Astrocyte (in vitro differentiated cells and primary cell): Measurements from ENCODE around the gene MRTFA. TPM values are rescaled to one million over a fixed set of nuclear protein-coding genes. Genes with fewer than 3 reads are reported as not detected.

ENCODE experiments used
- DNase-seq: peaks from one replicate; pipeline ENCODE4 v3.0.0-alpha.2; 2010; ENCODE audit warnings: low read depth
- FAIRE-seq: peaks from 2 replicates; lab custom pipeline; 2011; peaks lifted over from hg19 to GRCh38; lab: Jason Lieb, UNC
- H2AFZ ChIP-seq: 2 replicates; pipeline ENCODE4 v1.6.0; 2012; ENCODE audit warnings: low read depth, low read length, inconsistent platforms
- H3K27ac ChIP-seq: 2 replicates; pipeline ENCODE4 v1.5.1; 2011; ENCODE audit warnings: low read depth, low read length, inconsistent platforms
- H3K27me3 ChIP-seq: 2 replicates; pipeline ENCODE4 v1.6.0; 2011; ENCODE audit warnings: low read length, inconsistent platforms; ENCODE audit not compliant: insufficient read depth
- H3K36me3 ChIP-seq: 2 replicates; pipeline ENCODE4 v1.5.1; 2011; ENCODE audit warnings: low read length, inconsistent platforms; ENCODE audit not compliant: insufficient read depth
- H3K4me1 ChIP-seq: 2 replicates; pipeline ENCODE4 v1.5.1; 2011; ENCODE audit warnings: low read length, inconsistent platforms; ENCODE audit not compliant: insufficient read depth
- H3K4me2 ChIP-seq: 2 replicates; pipeline ENCODE4 v1.6.0; 2012; ENCODE audit warnings: low read length, inconsistent platforms
- H3K4me3 ChIP-seq: 2 replicates; pipeline ENCODE4 v1.5.1; 2011; ENCODE audit warnings: low read depth, mild to moderate bottlenecking, low read length, inconsistent platforms; ENCODE audit not compliant: insufficient read depth
- H3K79me2 ChIP-seq: 2 replicates; pipeline ENCODE4 v1.6.0; 2012; ENCODE audit warnings: mild to moderate bottlenecking, low read length, inconsistent platforms; ENCODE audit not compliant: insufficient read depth
- H3K9ac ChIP-seq: 2 replicates; pipeline ENCODE4 v1.6.0; 2012; ENCODE audit warnings: mild to moderate bottlenecking, low read length, inconsistent platforms
- H3K9me3 ChIP-seq: 2 replicates; pipeline ENCODE4 v1.5.1; 2012; ENCODE audit warnings: low read depth, mild to moderate bottlenecking, low read length, inconsistent platforms; ENCODE audit not compliant: insufficient read depth
- H4K20me1 ChIP-seq: 2 replicates; pipeline ENCODE4 v1.6.0; 2012; ENCODE audit warnings: low read length, inconsistent platforms; ENCODE audit not compliant: insufficient read depth
- H3K27ac Mint-ChIP-seq: one replicate; pipeline ENCODE4 v1.8.0; 2021; ENCODE audit warnings: mild to moderate bottlenecking, mixed read lengths; ENCODE audit not compliant: unreplicated experiment
- H3K27me3 Mint-ChIP-seq: one replicate; pipeline ENCODE4 v1.8.0; 2021; ENCODE audit warnings: low read depth, mixed read lengths; ENCODE audit not compliant: unreplicated experiment
- H3K36me3 Mint-ChIP-seq: one replicate; pipeline ENCODE4 v1.8.0; 2021; ENCODE audit warnings: low read depth, mixed read lengths; ENCODE audit not compliant: unreplicated experiment
- H3K4me1 Mint-ChIP-seq: one replicate; pipeline ENCODE4 v1.8.0; 2021; ENCODE audit warnings: low read depth, mixed read lengths; ENCODE audit not compliant: unreplicated experiment
- H3K4me3 Mint-ChIP-seq: one replicate; pipeline ENCODE4 v1.8.0; 2021; ENCODE audit warnings: mild to moderate bottlenecking, moderate library complexity, mixed read lengths; ENCODE audit not compliant: unreplicated experiment
- H3K9me3 Mint-ChIP-seq: one replicate; pipeline ENCODE4 v1.8.0; 2021; ENCODE audit warnings: mild to moderate bottlenecking, mixed read lengths; ENCODE audit not compliant: unreplicated experiment
- EZH2 ChIP-seq: IDR thresholded peaks from 2 replicates; pipeline ENCODE4 v1.6.1; 2012; ENCODE audit warnings: mild to moderate bottlenecking, low read length, inconsistent platforms; ENCODE audit not compliant: insufficient read depth
- total RNA-seq: library from RNA; stranded (reverse); gene quantifications from 2 replicates; pipeline ENCODE4 v1.2.1, GENCODE V29; 2021
- TF ChIP-seq, protein P1 (sequence below): IDR thresholded peaks from 2 replicates; pipeline ENCODE4 v1.5.1; 2011; ENCODE audit warnings: low read depth, mild to moderate bottlenecking, inconsistent platforms, low read length, moderate library complexity; ENCODE audit not compliant: insufficient read depth

Gene MRTFA
- total RNA-seq, 1 donor from 2014 or later, result 74.3 TPM

DNA sequence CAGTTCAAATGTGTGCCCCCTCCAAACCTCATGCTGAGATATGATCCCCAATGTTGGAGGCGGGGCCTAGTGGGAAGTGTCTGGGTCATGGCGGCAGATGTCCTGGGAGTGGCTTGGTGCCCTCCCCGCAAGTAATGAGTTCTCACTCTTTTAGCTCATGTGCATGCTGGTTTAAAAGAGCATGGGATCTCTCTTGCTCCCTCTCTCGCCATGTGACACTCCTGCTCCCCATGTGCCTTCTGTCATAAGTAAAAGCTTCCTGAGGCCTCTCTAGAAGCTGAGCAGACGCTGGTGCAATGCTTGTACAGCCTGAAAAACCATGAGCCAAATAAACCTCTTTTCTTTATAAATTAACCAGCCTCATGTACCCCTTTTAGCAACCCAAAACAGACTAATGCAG, 167.3 kb downstream of the MRTFA start:
- Histone ChIP-seq H3K4me2 (no peak overlapping the region), H3K4me1 (no peaks in the 10 kb centered on the region), H3K9me3 (no peaks in the 10 kb centered on the region), H4K20me1 (peaks cover 75% of the 10 kb centered on the region), H3K27ac (no peak overlapping the region), H3K9ac (no peak overlapping the region), H3K79me2 (peaks cover 98% of the 10 kb centered on the region), H3K27me3 (no peaks in the 10 kb centered on the region), H3K36me3 (no peaks in the 10 kb centered on the region), H2AFZ (no peak overlapping the region), H3K4me3 (no peak overlapping the region)
- H3K36me3 Mint-ChIP-seq, result peaks cover 3% of the 10 kb centered on the region
- H3K4me3 Mint-ChIP-seq, result no peak overlapping the region
- H3K27ac Mint-ChIP-seq, result no peak overlapping the region
- DNase-seq (no peak), FAIRE-seq (no peak)
- no peak for TF ChIP-seq EZH2
- TF ChIP-seq, protein P1, sequence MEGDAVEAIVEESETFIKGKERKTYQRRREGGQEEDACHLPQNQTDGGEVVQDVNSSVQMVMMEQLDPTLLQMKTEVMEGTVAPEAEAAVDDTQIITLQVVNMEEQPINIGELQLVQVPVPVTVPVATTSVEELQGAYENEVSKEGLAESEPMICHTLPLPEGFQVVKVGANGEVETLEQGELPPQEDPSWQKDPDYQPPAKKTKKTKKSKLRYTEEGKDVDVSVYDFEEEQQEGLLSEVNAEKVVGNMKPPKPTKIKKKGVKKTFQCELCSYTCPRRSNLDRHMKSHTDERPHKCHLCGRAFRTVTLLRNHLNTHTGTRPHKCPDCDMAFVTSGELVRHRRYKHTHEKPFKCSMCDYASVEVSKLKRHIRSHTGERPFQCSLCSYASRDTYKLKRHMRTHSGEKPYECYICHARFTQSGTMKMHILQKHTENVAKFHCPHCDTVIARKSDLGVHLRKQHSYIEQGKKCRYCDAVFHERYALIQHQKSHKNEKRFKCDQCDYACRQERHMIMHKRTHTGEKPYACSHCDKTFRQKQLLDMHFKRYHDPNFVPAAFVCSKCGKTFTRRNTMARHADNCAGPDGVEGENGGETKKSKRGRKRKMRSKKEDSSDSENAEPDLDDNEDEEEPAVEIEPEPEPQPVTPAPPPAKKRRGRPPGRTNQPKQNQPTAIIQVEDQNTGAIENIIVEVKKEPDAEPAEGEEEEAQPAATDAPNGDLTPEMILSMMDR, result no peak
- H3K27me3 Mint-ChIP-seq, result no peaks in the 10 kb centered on the region
- no peaks in the 10 kb centered on the region for H3K9me3 Mint-ChIP-seq
- peaks cover 5% of the 10 kb centered on the region for H3K4me1 Mint-ChIP-seq

DNA sequence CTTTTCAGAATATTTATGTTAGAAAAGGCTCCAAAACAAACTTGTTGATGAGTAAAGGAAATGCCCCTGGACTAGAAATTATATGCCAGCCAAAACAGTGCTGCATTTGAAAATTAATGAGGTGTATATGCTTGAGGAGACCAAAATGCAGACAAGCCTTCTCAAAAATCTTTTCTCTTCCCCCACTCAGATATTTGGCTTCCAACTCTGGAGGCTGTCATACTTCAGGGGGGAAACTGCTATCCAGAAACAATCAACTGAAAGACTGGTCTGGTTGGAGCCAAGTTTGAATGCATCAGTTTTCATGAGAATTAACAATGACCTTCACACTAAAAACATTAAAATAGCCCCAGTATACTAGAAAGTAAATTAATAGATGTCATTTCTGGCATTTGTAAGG, 167.9 kb downstream of the MRTFA start:
- no peak overlapping the region for H3K4me3 Mint-ChIP-seq

DNA sequence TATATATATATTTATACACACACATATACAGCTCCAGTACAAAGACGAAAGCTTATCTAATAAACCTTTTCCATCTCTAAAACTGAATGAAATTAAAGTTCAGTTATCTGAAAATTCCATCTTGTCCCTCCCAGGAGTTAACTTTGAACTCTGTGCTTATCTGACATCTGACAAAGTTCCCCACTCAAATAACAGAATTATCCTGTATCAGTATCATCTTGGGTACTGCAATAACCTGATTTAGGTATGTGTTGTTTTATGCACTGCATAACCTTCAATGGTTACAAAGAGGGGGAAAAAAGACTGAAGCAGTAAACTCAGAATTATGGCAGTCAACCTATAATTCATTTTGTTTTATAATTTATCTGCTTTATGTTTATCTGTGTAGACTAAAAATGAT, 169.5 kb downstream of the MRTFA start:
- H3K4me2 ChIP-seq, result no peak overlapping the region
- Mint-ChIP-seq H3K27me3 (no peaks in the 10 kb centered on the region), H3K4me1 (peaks cover 10% of the 10 kb centered on the region), H3K27ac (no peak overlapping the region), H3K36me3 (peaks cover 9% of the 10 kb centered on the region), H3K9me3 (no peaks in the 10 kb centered on the region), H3K4me3 (no peak overlapping the region)
- no peaks in the 10 kb centered on the region for H3K27me3 ChIP-seq
- DNase-seq, result no peak
- H2AFZ ChIP-seq, result no peak overlapping the region
- peaks cover 97% of the 10 kb centered on the region for H3K79me2 ChIP-seq
- H4K20me1 ChIP-seq, result peaks cover 74% of the 10 kb centered on the region
- no peak overlapping the region for H3K4me3 ChIP-seq
- TF ChIP-seq EZH2, result no peak
- TF ChIP-seq, protein P1, result no peak
- no peaks in the 10 kb centered on the region for H3K9me3 ChIP-seq
- no peak overlapping the region for H3K27ac ChIP-seq
- no peaks in the 10 kb centered on the region for H3K4me1 ChIP-seq
- no peak overlapping the region for H3K9ac ChIP-seq
- no peak for FAIRE-seq
- H3K36me3 ChIP-seq, result peaks cover 2% of the 10 kb centered on the region

More for the DNA sequence above, 167.9 kb downstream of the MRTFA start:
- Mint-ChIP-seq H3K27me3 (no peaks in the 10 kb centered on the region), H3K4me1 (peaks cover 5% of the 10 kb centered on the region), H3K36me3 (peaks cover 3% of the 10 kb centered on the region), H3K27ac (no peak overlapping the region), H3K9me3 (no peaks in the 10 kb centered on the region)
- TF ChIP-seq, protein P1, result no peak
- no peak for TF ChIP-seq EZH2
- DNase-seq (no peak), FAIRE-seq (no peak)
- Histone ChIP-seq H3K4me1 (no peaks in the 10 kb centered on the region), H3K4me3 (no peak overlapping the region), H3K27me3 (no peaks in the 10 kb centered on the region), H3K9ac (no peak overlapping the region), H2AFZ (no peak overlapping the region), H3K36me3 (no peaks in the 10 kb centered on the region), H3K4me2 (no peak overlapping the region), H4K20me1 (peaks cover 71% of the 10 kb centered on the region), H3K79me2 (peaks cover 98% of the 10 kb centered on the region), H3K9me3 (no peaks in the 10 kb centered on the region), H3K27ac (no peak overlapping the region)
